Transverse colon (tissue), 4 donors: ENCODE data around the gene CDHR2. TPM values are rescaled to one million over a fixed set of nuclear protein-coding genes. Genes with fewer than 3 reads are reported as not detected.

Experiments
- DNase-seq: peaks from one replicate; pipeline ENCODE4 v3.0.0-alpha.2; 2019
- H3K27ac ChIP-seq, 4 donors: fragments of 200-600 bp; sonication (generic); 2 replicates each; pipeline ENCODE4 v1.5.1; 2016 to 2018; ENCODE audit warnings: inconsistent platforms in 4 of 4
- H3K27me3 ChIP-seq: fragments of 200-600 bp; sonication (generic); 2 replicates; pipeline ENCODE4 v1.5.1; 2017; ENCODE audit warnings: inconsistent platforms
- H3K36me3 ChIP-seq, 4 donors: fragments of 200-600 bp; sonication (generic); 2 replicates each; pipeline ENCODE4 v1.5.1; 2017 to 2019; ENCODE audit warnings: inconsistent platforms in 4 of 4
- H3K4me1 ChIP-seq, 4 donors: fragments of 200-600 bp; sonication (generic); 2 replicates each; pipeline ENCODE4 v1.5.1; 2017 to 2020; ENCODE audit warnings: inconsistent platforms in 4 of 4
- H3K4me3 ChIP-seq, 4 donors: fragments of 200-600 bp; sonication (generic); 1 replicate in 1 of 4; 2 replicates in 3 of 4; pipeline versions ENCODE4 v1.5.1 to v1.6.1; 2017 to 2019; ENCODE audit warnings: inconsistent platforms in 4 of 4
- H3K9me3 ChIP-seq, 2 donors: fragments of 200-600 bp; sonication (generic); 2 replicates each; pipeline ENCODE4 v1.5.1; 2017 to 2019; ENCODE audit warnings: inconsistent platforms in 2 of 2
- EP300 ChIP-seq: sonication (generic); formaldehyde crosslinking; IDR thresholded peaks from one replicate; pipeline ENCODE4 v1.6.1; 2017; ENCODE audit warnings: antibody characterized with exemption, low read depth
- POLR2A ChIP-seq: fragments of 450-650 bp; IDR thresholded peaks from one replicate; pipeline ENCODE4 v1.6.1; 2016; ENCODE audit warnings: antibody characterized with exemption, mild to moderate bottlenecking, moderate library complexity
- POLR2AphosphoS5 ChIP-seq, 3 donors: sonication (generic); formaldehyde crosslinking; IDR thresholded peaks; one replicate each; pipeline ENCODE4 v1.6.1; 2016; ENCODE audit warnings: antibody characterized with exemption in 3 of 3
- WGBS, 2 donors: methylation state at CpG; one replicate each; pipeline ENCODE4 v1.1.5; 2018; ENCODE audit warnings: low coverage in 1 of 2; 5-methylcytosine and 5-hydroxymethylcytosine counted together
- in situ Hi-C, 4 donors: fragments of 200-750 bp; cut with MboI; loops; one replicate each; pipeline versions ENCODE4 v1.15.0 to v1.15.1; 2017; ENCODE audit warnings: low sequenced_read_pairs in 3 of 4, low pct_ligation_motif_present in 1 of 4, low pct_unique_long_range_greater_than_20kb in 1 of 4
- intact Hi-C: fragments of 100-400 bp; cut with DNase I; formaldehyde crosslinking; loops from one replicate; pipeline ENCODE4 v1.15.1; 2023; ENCODE audit warnings: low total_unique reads
- total RNA-seq, 4 donors: library from RNA; depleted of rRNA; stranded (reverse); fragments of >200 nt; gene quantifications; one replicate each; pipeline ENCODE4 v1.1.0, GENCODE V29; 2016
- TF ChIP-seq, protein P1 (sequence below), 5 experiments: fragments of 200-600 bp in 3 of 5; fragments of 450-650 bp in 2 of 5; sonication (generic) in 3 of 5; IDR thresholded peaks; 1 replicate in 2 of 5; 2 replicates in 3 of 5; pipeline ENCODE4 v1.5.1; 2016 to 2017; ENCODE audit warnings: antibody characterized with exemption in 5 of 5, inconsistent platforms in 3 of 5, mild to moderate bottlenecking in 2 of 5, moderate library complexity in 1 of 5

The CDHR2 gene
- total RNA-seq, 4 donors from 2014 or later = 15.5 to 257 (median 104) TPM

DNA sequence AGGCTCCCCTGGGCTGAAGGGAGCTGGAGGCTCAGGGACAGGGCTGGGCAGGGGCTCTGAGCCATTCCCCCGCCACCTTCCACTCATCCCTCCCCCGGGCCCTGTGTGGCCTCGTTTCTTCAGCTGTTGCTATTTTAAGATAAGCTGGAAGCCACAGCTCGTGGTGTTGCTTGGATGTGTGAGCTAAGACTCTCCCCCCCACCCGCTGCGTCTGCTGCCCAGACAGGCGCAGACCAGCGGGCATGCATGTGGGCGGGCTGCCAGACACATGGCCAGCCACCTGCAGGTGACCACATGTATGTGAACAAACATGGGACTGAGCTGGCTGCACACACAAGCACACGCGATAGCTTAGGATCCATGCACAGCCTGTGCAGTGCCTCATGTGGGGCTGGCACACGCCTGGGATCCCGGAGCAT, 72.5 kb downstream of the CDHR2 start:
- TF ChIP-seq, protein P1, sequence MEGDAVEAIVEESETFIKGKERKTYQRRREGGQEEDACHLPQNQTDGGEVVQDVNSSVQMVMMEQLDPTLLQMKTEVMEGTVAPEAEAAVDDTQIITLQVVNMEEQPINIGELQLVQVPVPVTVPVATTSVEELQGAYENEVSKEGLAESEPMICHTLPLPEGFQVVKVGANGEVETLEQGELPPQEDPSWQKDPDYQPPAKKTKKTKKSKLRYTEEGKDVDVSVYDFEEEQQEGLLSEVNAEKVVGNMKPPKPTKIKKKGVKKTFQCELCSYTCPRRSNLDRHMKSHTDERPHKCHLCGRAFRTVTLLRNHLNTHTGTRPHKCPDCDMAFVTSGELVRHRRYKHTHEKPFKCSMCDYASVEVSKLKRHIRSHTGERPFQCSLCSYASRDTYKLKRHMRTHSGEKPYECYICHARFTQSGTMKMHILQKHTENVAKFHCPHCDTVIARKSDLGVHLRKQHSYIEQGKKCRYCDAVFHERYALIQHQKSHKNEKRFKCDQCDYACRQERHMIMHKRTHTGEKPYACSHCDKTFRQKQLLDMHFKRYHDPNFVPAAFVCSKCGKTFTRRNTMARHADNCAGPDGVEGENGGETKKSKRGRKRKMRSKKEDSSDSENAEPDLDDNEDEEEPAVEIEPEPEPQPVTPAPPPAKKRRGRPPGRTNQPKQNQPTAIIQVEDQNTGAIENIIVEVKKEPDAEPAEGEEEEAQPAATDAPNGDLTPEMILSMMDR (IDR thresholded peaks at IDR 0.05) = no peak
- no peak for TF ChIP-seq POLR2A
- no peak for TF ChIP-seq EP300
- TF ChIP-seq POLR2AphosphoS5 (IDR thresholded peaks at IDR 0.05) = no peak
- WGBS, 2 donors = 52% methylated on average over 11 of the region's 13 CpGs; no CpG with 5 or more reads in 1 of the 2 donors
- intact Hi-C loops (no loop called here), in situ Hi-C loops (no loop called here)
- no peak for DNase-seq
- Histone ChIP-seq H3K27me3 (peaks cover 93% of the 10 kb centered on the region), H3K4me1 (peaks cover 6 to 20% (median 14%) of the 10 kb centered on the region in 4 donors), H3K9me3 (no peaks in the 10 kb centered on the region), H3K36me3 (no peaks in the 10 kb centered on the region), H3K4me3 (no peak overlapping the region), H3K27ac (no peak overlapping the region)

DNA sequence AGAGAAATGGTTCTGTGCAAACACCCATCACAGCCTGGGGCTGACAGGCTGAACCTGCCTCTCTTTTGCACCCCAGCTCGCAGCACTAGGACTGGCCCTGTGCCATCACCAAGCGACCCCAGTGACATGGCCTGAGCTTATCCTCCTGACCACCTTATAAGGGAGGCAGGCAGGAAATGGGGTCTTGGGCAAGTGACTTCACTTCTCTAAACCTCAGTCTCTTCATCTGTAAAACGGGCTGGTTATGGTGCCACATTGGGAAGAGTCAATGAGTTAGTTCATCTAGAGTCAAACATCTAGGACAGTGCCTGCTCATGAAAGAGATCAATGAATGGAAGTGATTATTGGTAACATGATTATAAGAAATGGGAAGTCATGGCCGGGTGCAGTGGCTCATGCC, 75.0 kb downstream of the CDHR2 start:
- no peak overlapping the region for H3K4me3 ChIP-seq
- H3K27me3 ChIP-seq = peaks cover 95% of the 10 kb centered on the region
- no peak overlapping the region for H3K27ac ChIP-seq
- H3K36me3 ChIP-seq = no peaks in the 10 kb centered on the region
- no peaks in the 10 kb centered on the region for H3K9me3 ChIP-seq
- DNase-seq = no peak
- TF ChIP-seq, protein P1 (IDR thresholded peaks at IDR 0.05) = no peak
- TF ChIP-seq POLR2AphosphoS5 (IDR thresholded peaks at IDR 0.05) (no peak), EP300 (no peak), POLR2A (no peak)
- 53% methylated on average over 4 of the region's 4 CpGs; no CpG with 5 or more reads in 1 of the 2 donors for WGBS, 2 donors
- in situ Hi-C loops (no loop called here), intact Hi-C loops (no loop called here)
- peaks cover 6 to 16% (median 12%) of the 10 kb centered on the region in 4 donors for H3K4me1 ChIP-seq

DNA sequence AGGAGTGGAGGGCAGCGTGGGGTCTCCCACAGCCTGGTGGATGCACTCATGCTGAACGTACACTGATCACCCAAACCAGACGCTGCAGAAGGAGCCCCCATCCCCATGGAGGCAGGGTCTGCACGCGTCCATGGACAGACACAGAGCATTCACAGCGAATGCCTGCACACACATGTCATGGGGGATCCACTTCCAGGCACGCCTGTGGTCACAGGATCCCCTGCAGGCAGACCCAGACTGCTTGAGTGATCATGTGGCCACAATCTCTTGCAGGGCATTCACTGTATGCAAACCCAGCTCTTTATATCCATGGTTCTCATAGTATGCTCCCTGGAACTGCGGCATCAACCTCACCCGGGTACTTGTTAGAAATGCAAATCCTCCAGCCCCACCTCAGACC, 75.8 kb downstream of the CDHR2 start:
- in situ Hi-C loops (no loop called here), intact Hi-C loops (no loop called here)
- no peaks in the 10 kb centered on the region for H3K36me3 ChIP-seq

DNA sequence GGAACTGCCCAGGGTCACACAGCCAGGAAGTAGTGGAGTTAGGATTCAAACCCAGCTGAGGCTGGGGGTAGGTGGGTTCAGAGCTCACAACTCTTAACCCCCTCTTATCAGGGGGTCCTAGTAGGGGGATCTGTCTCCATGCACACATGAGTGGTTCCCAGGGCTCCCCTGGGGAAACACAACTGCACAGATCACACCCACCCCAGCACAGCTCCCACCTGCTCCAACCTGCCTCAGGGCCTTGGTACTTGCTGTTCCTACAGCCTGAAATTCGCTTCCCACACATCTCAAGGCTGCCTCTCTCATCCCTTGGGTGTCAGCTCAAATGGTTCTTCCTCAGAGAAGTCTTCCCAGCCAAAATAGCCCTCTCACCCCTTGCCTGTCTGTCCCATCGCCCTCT, 76.4 kb downstream of the CDHR2 start:
- H3K27me3 ChIP-seq = peaks cover 95% of the 10 kb centered on the region
- H3K4me1 ChIP-seq = peaks cover 0 to 17% (median 14%) of the 10 kb centered on the region in 4 donors
- no peaks in the 10 kb centered on the region for H3K9me3 ChIP-seq
- no peaks in the 10 kb centered on the region for H3K36me3 ChIP-seq
- no peak for DNase-seq
- no peak overlapping the region for H3K27ac ChIP-seq
- in situ Hi-C loops = no loop called here
- H3K4me3 ChIP-seq = no peak overlapping the region
- no peak for TF ChIP-seq POLR2A
- no peak for TF ChIP-seq POLR2AphosphoS5 (IDR thresholded peaks at IDR 0.05)
- TF ChIP-seq, protein P1 (IDR thresholded peaks at IDR 0.05) = no peak
- no peak for TF ChIP-seq EP300
- intact Hi-C loops = no loop called here
- 55 to 71% methylated on average over 1 to 2 of the region's 2 CpGs for WGBS, 2 donors

More for the DNA sequence above, 75.8 kb downstream of the CDHR2 start:
- H3K4me3 ChIP-seq = no peak overlapping the region
- peaks cover 2 to 16% (median 12%) of the 10 kb centered on the region in 4 donors for H3K4me1 ChIP-seq
- DNase-seq = no peak
- WGBS, 2 donors = 54 to 71% methylated on average over 4 to 9 of the region's 9 CpGs
- H3K27ac ChIP-seq = no peak overlapping the region
- H3K9me3 ChIP-seq = no peaks in the 10 kb centered on the region
- H3K27me3 ChIP-seq = peaks cover 95% of the 10 kb centered on the region
- TF ChIP-seq POLR2A (no peak), POLR2AphosphoS5 (IDR thresholded peaks at IDR 0.05) (no peak), EP300 (no peak)
- TF ChIP-seq, protein P1 (IDR thresholded peaks at IDR 0.05) = no peak
